IPS-18a (cell line): ENCODE data around the gene AUTS2.

Experiments
- H3K27ac ChIP-seq: one replicate; pipeline ENCODE4 v1.5.1; 2013; ENCODE audit warnings: low read length
- H3K27me3 ChIP-seq: one replicate; pipeline ENCODE4 v1.6.1; 2013; ENCODE audit warnings: mild to moderate bottlenecking, low read length; ENCODE audit not compliant: control insufficient read depth, insufficient read depth
- H3K36me3 ChIP-seq: one replicate; pipeline ENCODE4 v1.6.1; 2013; ENCODE audit warnings: low read depth, low read length; ENCODE audit not compliant: control insufficient read depth
- H3K4me1 ChIP-seq: one replicate; pipeline ENCODE4 v1.6.1; 2013; ENCODE audit warnings: low read depth, low read length; ENCODE audit not compliant: control insufficient read depth
- H3K4me3 ChIP-seq: one replicate; pipeline ENCODE4 v1.5.1; 2013; ENCODE audit warnings: low read length
- H3K9ac ChIP-seq: one replicate; pipeline ENCODE4 v1.6.1; 2013; ENCODE audit warnings: mild to moderate bottlenecking, low read length, moderate library complexity
- H3K9me3 ChIP-seq: one replicate; pipeline ENCODE4 v1.6.1; 2013; ENCODE audit warnings: low read depth, low read length; ENCODE audit not compliant: control insufficient read depth

AUTS2 gene

GRCh38 chr7:70632400-70632799 is 1034.1 kb downstream of the AUTS2 start:
- Histone ChIP-seq H3K4me1 (peaks cover 20% of the 10 kb centered on the region), H3K27ac (no peak overlapping the region), H3K9ac (no peak overlapping the region), H3K4me3 (no peak overlapping the region), H3K9me3 (no peaks in the 10 kb centered on the region), H3K36me3 (no peaks in the 10 kb centered on the region), H3K27me3 (peaks cover 11% of the 10 kb centered on the region)

- Histone ChIP-seq H3K4me3 (no peak overlapping the region), H3K27me3 (peaks cover 11% of the 10 kb centered on the region), H3K36me3 (no peaks in the 10 kb centered on the region), H3K27ac (no peak overlapping the region), H3K9ac (no peak overlapping the region), H3K9me3 (no peaks in the 10 kb centered on the region), H3K4me1 (peaks cover 29% of the 10 kb centered on the region)
These were observed 1035.8 kb downstream of the AUTS2 start for GRCh38 chr7:70634071-70634470.

GRCh38 chr7:70634610-70635068 is 1036.4 kb downstream of the AUTS2 start:
- Histone ChIP-seq H3K9me3 (no peaks in the 10 kb centered on the region), H3K27ac (no peak overlapping the region), H3K27me3 (peaks cover 11% of the 10 kb centered on the region)

GRCh38 chr7:70635633-70636032 is 1037.4 kb downstream of the AUTS2 start:
- no peak overlapping the region for H3K4me3 ChIP-seq
- H3K27me3 ChIP-seq = peaks cover 11% of the 10 kb centered on the region
- no peak overlapping the region for H3K9ac ChIP-seq
- no peaks in the 10 kb centered on the region for H3K36me3 ChIP-seq
- no peaks in the 10 kb centered on the region for H3K9me3 ChIP-seq
- peaks cover 29% of the 10 kb centered on the region for H3K4me1 ChIP-seq
- no peak overlapping the region for H3K27ac ChIP-seq

More at GRCh38 chr7:70634610-70635068, 1036.4 kb downstream of the AUTS2 start:
- H3K4me1 ChIP-seq = peaks cover 29% of the 10 kb centered on the region
- H3K36me3 ChIP-seq = no peaks in the 10 kb centered on the region
- no peak overlapping the region for H3K4me3 ChIP-seq
- H3K9ac ChIP-seq = no peak overlapping the region

- Histone ChIP-seq H3K36me3 (no peaks in the 10 kb centered on the region), H3K27ac (no peak overlapping the region), H3K27me3 (peaks cover 9% of the 10 kb centered on the region), H3K4me3 (no peak overlapping the region), H3K9me3 (no peaks in the 10 kb centered on the region), H3K9ac (no peak overlapping the region), H3K4me1 (peaks cover 28% of the 10 kb centered on the region)
These were observed 1037.9 kb downstream of the AUTS2 start for GRCh38 chr7:70636169-70636568.

GRCh38 chr7:70637726-70638125 is 1039.5 kb downstream of the AUTS2 start:
- no peaks in the 10 kb centered on the region for H3K36me3 ChIP-seq
- H3K9me3 ChIP-seq = no peaks in the 10 kb centered on the region
- no peak overlapping the region for H3K9ac ChIP-seq
- no peak overlapping the region for H3K27ac ChIP-seq
- H3K4me3 ChIP-seq = no peak overlapping the region
- H3K4me1 ChIP-seq = peaks cover 12% of the 10 kb centered on the region
- no peaks in the 10 kb centered on the region for H3K27me3 ChIP-seq

- H3K36me3 ChIP-seq = no peaks in the 10 kb centered on the region
- no peaks in the 10 kb centered on the region for H3K9me3 ChIP-seq
- no peak overlapping the region for H3K4me3 ChIP-seq
- H3K9ac ChIP-seq = no peak overlapping the region
- H3K27ac ChIP-seq = no peak overlapping the region
- peaks cover 12% of the 10 kb centered on the region for H3K4me1 ChIP-seq
- H3K27me3 ChIP-seq = no peaks in the 10 kb centered on the region
These were observed 1040.2 kb downstream of the AUTS2 start for GRCh38 chr7:70638158-70639107.

- Histone ChIP-seq H3K9ac (no peak overlapping the region), H3K36me3 (no peaks in the 10 kb centered on the region), H3K27me3 (no peaks in the 10 kb centered on the region), H3K4me3 (no peak overlapping the region), H3K9me3 (no peaks in the 10 kb centered on the region), H3K4me1 (peaks cover 12% of the 10 kb centered on the region), H3K27ac (no peak overlapping the region)
These were observed 1042.1 kb downstream of the AUTS2 start for GRCh38 chr7:70640266-70640833.

GRCh38 chr7:70641882-70642281 is 1043.6 kb downstream of the AUTS2 start:
- H3K27ac ChIP-seq = no peak overlapping the region
- no peaks in the 10 kb centered on the region for H3K36me3 ChIP-seq
- H3K4me3 ChIP-seq = no peak overlapping the region
- H3K9ac ChIP-seq = no peak overlapping the region
- peaks cover 12% of the 10 kb centered on the region for H3K4me1 ChIP-seq
- H3K9me3 ChIP-seq = no peaks in the 10 kb centered on the region
- H3K27me3 ChIP-seq = no peaks in the 10 kb centered on the region

- Histone ChIP-seq H3K9me3 (no peaks in the 10 kb centered on the region), H3K4me3 (no peak overlapping the region), H3K4me1 (no peaks in the 10 kb centered on the region), H3K9ac (no peak overlapping the region), H3K27me3 (no peaks in the 10 kb centered on the region), H3K27ac (no peak overlapping the region), H3K36me3 (no peaks in the 10 kb centered on the region)
These were observed 1047.0 kb downstream of the AUTS2 start for GRCh38 chr7:70645279-70645678.

- H3K9ac ChIP-seq = no peak overlapping the region
- H3K4me3 ChIP-seq = no peak overlapping the region
- H3K36me3 ChIP-seq = no peaks in the 10 kb centered on the region
- no peaks in the 10 kb centered on the region for H3K27me3 ChIP-seq
- H3K27ac ChIP-seq = no peak overlapping the region
- no peaks in the 10 kb centered on the region for H3K9me3 ChIP-seq
- no peaks in the 10 kb centered on the region for H3K4me1 ChIP-seq
These were observed 1047.6 kb downstream of the AUTS2 start for GRCh38 chr7:70645876-70646351.
